ENCODE data around the gene FARS2. TPM values are rescaled to one million over a fixed set of nuclear protein-coding genes. Genes with fewer than 3 reads are reported as not detected.
"Not testable (repeated sequence)": the region's sequence is repeated elsewhere in the genome, so short reads cannot be mapped to it uniquely, and the experiment has no call there.

The FARS2 gene
- total RNA-seq, 1 donor from 2014 or later = 19.5 TPM

- intact Hi-C loops (cut with micrococcal nuclease) = no loop called here
Observed at GRCh38 chr6:5772408-5773120, 511.3 kb downstream of the FARS2 start.

- intact Hi-C loops (cut with micrococcal nuclease) = no loop called here
Observed at GRCh38 chr6:5776104-5776503, 514.8 kb downstream of the FARS2 start.

GRCh38 chr6:5776706-5777390, 515.5 kb downstream of the FARS2 start:
- intact Hi-C loops (cut with micrococcal nuclease) = no loop called here

GRCh38 chr6:5778317-5778857, 517.1 kb downstream of the FARS2 start:
- intact Hi-C loops (cut with micrococcal nuclease) = no loop called here

- intact Hi-C loops (cut with micrococcal nuclease) = no loop called here
Observed at GRCh38 chr6:5778906-5779305, 517.6 kb downstream of the FARS2 start.

GRCh38 chr6:5781019-5781418, 519.7 kb downstream of the FARS2 start:
- intact Hi-C loops (cut with micrococcal nuclease) = no loop called here

GRCh38 chr6:5781966-5782556, 520.7 kb downstream of the FARS2 start:
- intact Hi-C loops (cut with micrococcal nuclease) = no loop called here

- intact Hi-C loops (cut with micrococcal nuclease) = no loop called here
Observed at GRCh38 chr6:5782783-5783547, 521.7 kb downstream of the FARS2 start.

- intact Hi-C loops (cut with micrococcal nuclease) = no loop called here
Observed at GRCh38 chr6:5783584-5784089, 522.3 kb downstream of the FARS2 start.

GRCh38 chr6:5785249-5785648, 523.9 kb downstream of the FARS2 start:
- intact Hi-C loops (cut with micrococcal nuclease) = no loop called here

- intact Hi-C loops (cut with micrococcal nuclease) = no loop called here
Observed at GRCh38 chr6:5786321-5786968, 525.1 kb downstream of the FARS2 start.

- intact Hi-C loops (cut with micrococcal nuclease) = no loop called here
Observed at GRCh38 chr6:5786969-5787720, 525.8 kb downstream of the FARS2 start.

GRCh38 chr6:5789426-5789825, 528.1 kb downstream of the FARS2 start:
- intact Hi-C loops (cut with micrococcal nuclease) = not testable (repeated sequence)

GRCh38 chr6:5796555-5796954, 535.2 kb downstream of the FARS2 start:
- intact Hi-C loops (cut with micrococcal nuclease) = not testable (repeated sequence)

- intact Hi-C loops (cut with micrococcal nuclease) = not testable (repeated sequence)
Observed at GRCh38 chr6:5806406-5806805, 545.1 kb downstream of the FARS2 start.

GRCh38 chr6:5809450-5809849, 548.1 kb downstream of the FARS2 start:
- intact Hi-C loops (cut with micrococcal nuclease) = no loop called here

- intact Hi-C loops (cut with micrococcal nuclease) = loop anchor here (2.0 to 5.0 kb wide), 2 partner anchors 19 to 55 kb away; no protein-coding TSS in a partner anchor
Observed at GRCh38 chr6:5811997-5812396, 550.7 kb downstream of the FARS2 start.

GRCh38 chr6:5813625-5814027, 552.3 kb downstream of the FARS2 start:
- intact Hi-C loops (cut with micrococcal nuclease) = loop anchor here (2.0 to 5.0 kb wide), 2 partner anchors 17 to 54 kb away; no protein-coding TSS in a partner anchor

GRCh38 chr6:5814116-5814515, 552.8 kb downstream of the FARS2 start:
- intact Hi-C loops (cut with micrococcal nuclease) = loop anchor here (5.0 kb wide), 1 partner anchor 53 kb away; no protein-coding TSS in a partner anchor

- intact Hi-C loops (cut with micrococcal nuclease) = loop anchor here (5.0 kb wide), 1 partner anchor 52 kb away; no protein-coding TSS in a partner anchor
Observed at GRCh38 chr6:5814901-5815300, 553.6 kb downstream of the FARS2 start.

Measured in T-helper 2 cell treated with Interferon-gamma antibody and Interleukin-4, amounts not matched to agents 100 ng/mL and 5 ng/mL, for 36 hours (primary cell).